Daoy (cell line): ENCODE data around the gene VPS25. TPM values are rescaled to one million over a fixed set of nuclear protein-coding genes. Genes with fewer than 3 reads are reported as not detected.
"Not testable (repeated sequence)": the region's sequence is repeated elsewhere in the genome, so short reads cannot be mapped to it uniquely, and the experiment has no call there.

Source experiments
- DNase-seq: peaks from one replicate; pipeline ENCODE4 v3.0.0-alpha.2; 2015; ENCODE audit warnings: low read depth
- total RNA-seq: library from RNA; depleted of rRNA; stranded (reverse); fragments of >200 nt; shearing (Covaris generic); gene quantifications from 2 replicates; pipeline ENCODE4 v1.2.3, GENCODE V29; 2014

The VPS25 gene
- total RNA-seq, 1 experiment from 2014 or later: 60.7 TPM

- DNase-seq: not testable (repeated sequence)
These were observed 5.2 kb upstream of the VPS25 start for GRCh38 chr17:42768006-42768405.

GRCh38 chr17:42769964-42770363, 3.3 kb upstream of the VPS25 start:
- not testable (repeated sequence) for DNase-seq

- no peak for DNase-seq
These were observed 332 bp upstream of the VPS25 start for GRCh38 chr17:42772945-42773289.

- DNase-seq: peak; percentile 69
These were observed 957 bp downstream of the VPS25 start for GRCh38 chr17:42774066-42774745.

GRCh38 chr17:42775534-42776098, 2.4 kb downstream of the VPS25 start:
- DNase-seq: peak; percentile 88

GRCh38 chr17:42778570-42778969, 5.3 kb downstream of the VPS25 start:
- no peak for DNase-seq

GRCh38 chr17:42779304-42779935, 6.2 kb downstream of the VPS25 start:
- no peak for DNase-seq

GRCh38 chr17:42779936-42780850, 6.9 kb downstream of the VPS25 start, which contains the start of gene WNK4:
Gene WNK4 (plus strand): TSS chr17:42780610. CDS start chr17:42780699, 89 bp downstream.
- DNase-seq: peak; percentile 73

- no peak for DNase-seq
These were observed 7.8 kb downstream of the VPS25 start for GRCh38 chr17:42780851-42781638.

GRCh38 chr17:42781639-42782165, 8.5 kb downstream of the VPS25 start:
- DNase-seq: no peak

GRCh38 chr17:42782166-42783061, 9.2 kb downstream of the VPS25 start:
- no peak for DNase-seq

GRCh38 chr17:42783062-42783790, 10.0 kb downstream of the VPS25 start:
- peak; percentile 78 for DNase-seq

GRCh38 chr17:42783791-42784138, 10.5 kb downstream of the VPS25 start:
- DNase-seq: no peak

- no peak for DNase-seq
These were observed 11.2 kb downstream of the VPS25 start for GRCh38 chr17:42784409-42784808.

GRCh38 chr17:42784811-42785592, 11.8 kb downstream of the VPS25 start:
- DNase-seq: no peak

GRCh38 chr17:42787266-42787665, 14.0 kb downstream of the VPS25 start:
- no peak for DNase-seq

GRCh38 chr17:42791948-42792347, 18.7 kb downstream of the VPS25 start:
- DNase-seq: no peak

- DNase-seq: no peak
These were observed 19.3 kb downstream of the VPS25 start for GRCh38 chr17:42792545-42792944.

- DNase-seq: no peak
These were observed 21.8 kb downstream of the VPS25 start for GRCh38 chr17:42795061-42795460.
